Renal cortical epithelial cell (primary cell): ENCODE results near the gene EFNA2. TPM values are rescaled to one million over a fixed set of nuclear protein-coding genes. Genes with fewer than 3 reads are reported as not detected.
"Not testable (repeated sequence)": the region's sequence is repeated elsewhere in the genome, so short reads cannot be mapped to it uniquely, and the experiment has no call there.

ENCODE experiments used
- DNase-seq: peaks from one replicate; pipeline ENCODE4 v3.0.0-alpha.2; 2011; ENCODE audit warnings: low read depth
- total RNA-seq: library from RNA; depleted of rRNA; stranded (reverse); fragments of >200 nt; gene quantifications from 2 replicates; pipeline ENCODE4 v1.2.3, GENCODE V29; 2014

The EFNA2 gene
- total RNA-seq, 1 donor from 2014 or later, result 0.10 TPM

GRCh38 chr19:1298235-1298634 lies 12.6 kb downstream of the EFNA2 start:
- DNase-seq, result no peak

GRCh38 chr19:1299801-1300200 lies 14.1 kb downstream of the EFNA2 start:
- no peak for DNase-seq

GRCh38 chr19:1300744-1301490 lies 15.2 kb downstream of the EFNA2 start:
- no peak for DNase-seq

DNA sequence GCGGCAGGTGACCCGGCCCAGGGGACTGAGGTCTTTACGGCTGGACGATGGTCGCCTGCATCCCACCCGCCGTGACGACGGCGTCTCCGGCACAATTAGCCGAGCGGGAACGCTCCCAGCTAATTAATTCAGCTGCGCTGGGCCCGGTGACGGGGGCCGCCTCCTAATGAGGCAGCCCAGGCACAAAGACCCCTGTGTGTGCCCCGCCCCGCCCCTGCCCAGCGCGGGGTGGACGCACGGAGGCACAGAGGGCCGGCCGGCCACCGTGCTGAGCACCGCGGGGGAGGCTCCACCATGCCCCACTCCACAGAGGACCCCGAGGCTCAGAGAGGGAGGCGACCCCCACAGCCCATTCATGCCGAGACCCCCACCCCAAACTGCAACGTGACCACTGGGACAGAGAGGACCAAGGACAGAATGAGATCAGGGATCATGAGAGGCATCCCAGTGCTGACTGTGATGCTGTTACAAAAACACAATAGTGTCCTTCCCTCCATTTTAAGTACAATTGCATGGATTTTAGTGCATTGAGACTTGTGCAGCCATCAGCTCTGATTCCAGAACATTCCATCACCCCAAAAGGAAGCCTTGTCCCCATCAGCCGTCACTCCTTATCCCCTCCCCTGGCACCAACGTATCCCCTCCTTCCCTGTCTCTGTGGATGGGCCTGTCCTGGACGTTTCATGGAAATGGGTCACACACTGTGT lies 17.0 kb downstream of the EFNA2 start:
- no peak for DNase-seq

GRCh38 chr19:1304197-1304924 lies 18.7 kb downstream of the EFNA2 start:
- no peak for DNase-seq

DNA sequence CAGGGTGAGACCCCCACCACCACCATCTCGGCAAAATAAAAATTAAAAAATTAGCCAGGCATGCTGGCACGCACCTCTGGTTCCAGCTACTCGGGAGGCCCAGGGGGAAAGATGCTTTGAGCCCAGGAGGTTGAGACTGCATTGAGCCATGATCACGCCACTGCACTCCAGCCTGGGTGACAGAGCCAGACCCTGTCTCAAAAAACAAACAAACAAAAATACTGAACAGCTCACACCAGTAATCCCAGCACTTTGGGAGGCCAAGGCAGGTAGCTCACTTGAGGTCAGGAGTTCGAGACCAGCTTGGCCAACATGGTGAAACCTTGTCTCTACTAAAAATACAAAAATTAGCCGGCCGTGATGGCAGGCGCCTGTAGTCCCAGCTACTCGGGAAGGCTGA lies 19.7 kb downstream of the EFNA2 start:
- not testable (repeated sequence) for DNase-seq

DNA sequence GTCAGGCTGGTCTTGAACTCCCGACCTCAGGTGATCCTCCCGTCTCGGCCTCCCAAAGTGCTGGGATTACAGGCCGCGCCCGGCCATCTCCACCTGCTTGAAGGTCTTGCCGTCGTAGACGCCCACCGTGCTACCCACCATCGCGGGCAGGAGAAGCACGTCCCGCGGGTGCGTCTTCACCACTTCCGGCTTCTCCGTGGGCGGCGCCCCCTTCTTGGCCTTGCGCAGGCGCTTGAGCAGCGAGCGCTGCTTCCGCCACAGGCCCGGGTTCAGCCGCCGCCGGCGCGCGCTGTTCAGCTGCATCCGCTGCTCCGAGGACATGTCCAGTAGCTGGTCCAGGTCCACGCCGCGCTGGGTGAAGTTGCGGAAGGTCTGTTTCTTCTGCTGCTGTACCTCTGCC lies 21.6 kb downstream of the EFNA2 start:
- no peak for DNase-seq

GRCh38 chr19:1307755-1308303 lies 22.2 kb downstream of the EFNA2 start:
- DNase-seq, result no peak

- DNase-seq, result no peak
Measured at GRCh38 chr19:1308718-1309117, 23.0 kb downstream of the EFNA2 start.

DNA sequence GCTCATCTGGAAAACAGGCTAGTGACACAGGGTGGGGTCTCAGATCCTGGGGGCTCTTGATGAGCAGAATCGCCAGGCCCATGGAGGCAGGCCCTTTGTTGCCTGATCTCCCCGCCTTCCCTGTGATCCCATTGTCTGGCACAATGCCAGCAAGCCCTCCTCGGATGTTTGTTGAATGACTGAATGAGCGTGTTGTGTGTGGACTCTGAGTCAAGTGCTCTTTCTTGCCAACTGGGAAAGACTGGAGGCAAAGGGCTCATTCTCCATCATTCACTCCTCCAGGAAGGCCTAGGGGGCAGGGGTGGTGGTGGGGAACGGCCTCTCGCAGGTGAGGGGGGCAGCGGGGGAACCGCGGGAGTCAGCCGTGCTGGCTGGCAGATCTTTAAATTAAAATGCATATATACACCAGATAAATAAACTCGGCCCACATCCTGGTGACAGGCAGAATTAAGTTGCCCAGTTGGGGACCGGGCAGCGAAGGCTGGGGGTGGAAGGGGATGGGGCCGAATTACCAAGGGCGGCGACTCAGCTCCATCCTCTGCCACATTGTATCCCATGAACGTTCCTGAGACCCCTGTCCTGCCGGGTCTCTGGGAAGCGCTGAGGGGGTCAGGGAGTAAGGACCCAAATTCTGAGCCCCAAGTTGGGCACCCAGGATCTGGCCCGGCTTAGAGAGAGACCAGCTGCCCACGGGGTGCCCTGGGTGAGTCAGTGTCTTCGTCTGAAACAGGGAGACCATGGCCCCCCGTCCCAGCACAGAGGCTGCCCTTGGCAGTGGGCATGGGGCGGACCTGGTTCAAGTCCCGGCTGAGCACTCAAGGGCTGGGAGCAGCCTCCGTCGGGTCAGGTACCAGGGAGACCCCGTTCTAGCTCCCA lies 24.5 kb downstream of the EFNA2 start:
- DNase-seq, result no peak

- no peak for DNase-seq
Measured at GRCh38 chr19:1310853-1311180, 25.1 kb downstream of the EFNA2 start.

GRCh38 chr19:1311543-1312091 lies 25.9 kb downstream of the EFNA2 start:
- no peak for DNase-seq

- DNase-seq, result peak; percentile 46
Measured at GRCh38 chr19:1312767-1313694, 27.4 kb downstream of the EFNA2 start.

- DNase-seq, result no peak
Measured at GRCh38 chr19:1313695-1314613, 28.3 kb downstream of the EFNA2 start.

DNA sequence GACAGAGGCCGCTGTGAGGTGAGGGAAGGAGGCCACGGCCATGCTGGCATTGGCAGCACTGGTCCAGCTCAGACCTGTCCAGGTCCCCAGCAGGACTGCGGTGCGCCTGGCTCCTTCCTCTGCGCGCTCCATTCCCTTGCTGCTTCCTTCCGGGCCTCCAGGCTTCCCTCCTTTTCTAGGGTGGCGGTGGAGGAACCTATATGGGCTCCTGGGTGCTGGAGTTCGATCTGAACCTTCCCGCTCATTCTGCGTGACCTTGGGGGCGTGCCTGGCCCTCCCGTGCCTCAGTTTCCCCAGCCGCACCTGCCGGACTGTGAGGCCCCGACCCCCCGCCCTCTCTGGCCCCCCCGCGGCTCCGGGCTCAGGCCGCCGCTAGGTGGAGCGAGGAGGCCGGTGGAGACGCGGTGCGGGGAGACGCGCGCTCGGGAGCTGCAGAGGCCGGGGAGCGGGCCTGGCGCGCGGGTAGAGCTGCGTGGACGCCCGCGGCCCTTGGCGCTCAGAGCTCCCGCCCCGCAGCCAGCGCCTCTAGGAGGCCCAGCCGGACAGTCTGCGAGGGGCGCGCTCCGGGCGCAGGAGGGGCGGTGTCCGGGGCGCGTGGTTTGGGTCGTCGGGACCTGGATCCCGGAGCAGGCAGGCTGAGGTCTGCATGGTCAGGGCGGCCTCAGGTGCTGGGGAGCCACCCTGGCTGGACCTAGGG lies 29.9 kb downstream of the EFNA2 start:
- DNase-seq, result no peak

GRCh38 chr19:1316466-1316865 lies 30.8 kb downstream of the EFNA2 start:
- DNase-seq, result no peak

DNA sequence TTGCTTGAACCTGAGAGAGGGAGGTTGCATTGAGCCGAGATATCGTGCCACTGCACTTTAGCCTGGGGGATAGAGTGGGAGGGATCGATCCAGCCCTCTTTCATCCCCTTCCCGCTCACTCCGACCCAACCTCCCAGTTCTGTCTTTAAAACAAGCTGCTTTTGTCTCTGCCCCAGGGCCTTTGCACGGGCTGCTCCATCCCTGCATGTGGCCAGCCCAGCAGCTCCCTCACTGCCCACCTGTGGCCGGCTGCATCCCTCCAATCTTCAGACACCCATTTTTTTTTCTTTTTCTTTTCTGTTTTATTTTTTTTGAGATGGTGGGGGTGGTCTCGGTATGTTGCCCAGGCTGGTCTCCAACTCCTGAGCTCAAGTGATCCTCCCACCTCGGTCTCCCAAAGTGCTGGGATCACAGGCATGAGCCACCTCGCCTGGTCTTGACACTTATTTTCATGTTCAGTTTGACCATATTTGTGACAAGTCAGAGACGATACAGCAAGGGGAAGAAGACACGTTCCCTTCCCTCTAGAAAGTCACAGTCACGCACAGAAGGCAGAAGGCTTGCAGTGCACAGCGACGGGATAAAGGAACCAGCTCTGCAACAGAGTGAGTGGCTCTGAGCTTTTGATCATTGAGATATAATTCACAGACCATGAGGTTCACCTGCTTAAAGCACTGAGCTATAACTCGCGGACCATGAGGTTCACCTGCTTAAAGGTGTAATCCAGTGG lies 31.8 kb downstream of the EFNA2 start:
- no peak for DNase-seq
